ENCODE results near the gene ROBO3.

DNA sequence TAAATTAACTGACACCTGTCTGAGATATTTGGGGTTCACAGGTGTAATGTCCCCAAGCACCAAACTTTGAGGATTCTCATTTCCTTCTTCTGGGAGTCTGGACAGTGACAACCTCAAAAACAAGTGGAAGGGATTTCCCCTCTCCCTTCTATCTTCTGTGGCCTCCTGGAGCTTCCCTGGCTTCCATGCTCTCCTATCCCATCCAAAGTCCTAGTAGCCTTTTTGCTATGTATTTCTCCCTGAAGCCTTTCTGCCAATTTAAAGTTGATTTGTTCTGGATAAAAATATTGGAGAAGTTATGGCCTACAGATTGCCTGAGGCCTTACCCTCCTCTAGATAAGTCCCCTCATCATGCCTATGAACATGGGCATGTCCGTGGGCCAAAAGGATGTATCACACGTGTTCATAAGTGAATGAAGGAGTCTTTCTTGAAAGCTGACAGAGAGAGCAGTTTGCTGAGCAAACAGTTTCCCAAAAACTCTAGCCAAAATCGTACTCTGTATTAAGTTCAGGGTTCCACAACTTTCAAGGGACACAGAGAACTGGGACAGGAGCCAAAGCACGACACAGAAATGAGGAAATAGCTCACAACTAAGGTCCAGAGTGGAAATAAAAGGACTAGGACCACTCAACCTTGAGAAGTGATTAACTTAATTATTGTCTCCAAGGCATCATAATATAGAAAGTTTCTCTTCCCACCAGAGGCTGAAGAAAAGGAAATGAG lies 63.9 kb downstream of the ROBO3 start:
- TF ChIP-seq, protein P1, sequence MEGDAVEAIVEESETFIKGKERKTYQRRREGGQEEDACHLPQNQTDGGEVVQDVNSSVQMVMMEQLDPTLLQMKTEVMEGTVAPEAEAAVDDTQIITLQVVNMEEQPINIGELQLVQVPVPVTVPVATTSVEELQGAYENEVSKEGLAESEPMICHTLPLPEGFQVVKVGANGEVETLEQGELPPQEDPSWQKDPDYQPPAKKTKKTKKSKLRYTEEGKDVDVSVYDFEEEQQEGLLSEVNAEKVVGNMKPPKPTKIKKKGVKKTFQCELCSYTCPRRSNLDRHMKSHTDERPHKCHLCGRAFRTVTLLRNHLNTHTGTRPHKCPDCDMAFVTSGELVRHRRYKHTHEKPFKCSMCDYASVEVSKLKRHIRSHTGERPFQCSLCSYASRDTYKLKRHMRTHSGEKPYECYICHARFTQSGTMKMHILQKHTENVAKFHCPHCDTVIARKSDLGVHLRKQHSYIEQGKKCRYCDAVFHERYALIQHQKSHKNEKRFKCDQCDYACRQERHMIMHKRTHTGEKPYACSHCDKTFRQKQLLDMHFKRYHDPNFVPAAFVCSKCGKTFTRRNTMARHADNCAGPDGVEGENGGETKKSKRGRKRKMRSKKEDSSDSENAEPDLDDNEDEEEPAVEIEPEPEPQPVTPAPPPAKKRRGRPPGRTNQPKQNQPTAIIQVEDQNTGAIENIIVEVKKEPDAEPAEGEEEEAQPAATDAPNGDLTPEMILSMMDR (IDR thresholded peaks at IDR 0.05), result no peak
- TF ChIP-seq POLR2A (IDR thresholded peaks at IDR 0.05), result no peak
